H9 (cell line): ENCODE measurements around the gene BMP8A. TPM values are rescaled to one million over a fixed set of nuclear protein-coding genes. Genes with fewer than 3 reads are reported as not detected.

Experiments
- DNase-seq: peaks from one replicate; pipeline ENCODE4 v3.0.0-alpha.2; 2017
- H2AFZ ChIP-seq: one replicate; pipeline ENCODE4 v1.6.1; 2013; ENCODE audit warnings: mild to moderate bottlenecking, low read length, control low read depth, moderate library complexity
- H2AK5ac ChIP-seq: 2 replicates; pipeline ENCODE4 v1.6.1; 2013; ENCODE audit warnings: low read length, control low read depth, mixed read lengths; ENCODE audit not compliant: insufficient read length
- H2BK120ac ChIP-seq: one replicate; pipeline ENCODE4 v1.6.1; 2013; ENCODE audit warnings: low read depth, mild to moderate bottlenecking, low read length, control low read depth, inconsistent platforms; ENCODE audit not compliant: poor library complexity, severe bottlenecking
- H2BK12ac ChIP-seq: 2 replicates; pipeline ENCODE4 v1.6.1; 2013; ENCODE audit warnings: low read length, control low read depth, mixed read lengths, low read depth; ENCODE audit not compliant: insufficient read length
- H2BK15ac ChIP-seq: 2 replicates; pipeline ENCODE4 v1.6.1; 2013; ENCODE audit warnings: low read depth, low read length, control low read depth
- H2BK20ac ChIP-seq: one replicate; pipeline ENCODE4 v1.6.1; 2013; ENCODE audit warnings: low read depth, mild to moderate bottlenecking, low read length, control low read depth, inconsistent platforms; ENCODE audit not compliant: poor library complexity, severe bottlenecking
- H2BK5ac ChIP-seq: 2 replicates; pipeline ENCODE4 v1.6.1; 2013; ENCODE audit warnings: low read length, control low read depth, mixed read lengths; ENCODE audit not compliant: insufficient read length
- H3K14ac ChIP-seq: 2 replicates; pipeline ENCODE4 v1.6.1; 2013; ENCODE audit warnings: low read length, control low read depth; ENCODE audit not compliant: insufficient read depth
- H3K18ac ChIP-seq: 2 replicates; pipeline ENCODE4 v1.6.1; 2013; ENCODE audit warnings: low read depth, mild to moderate bottlenecking, mixed read lengths, low read length, control low read depth; ENCODE audit not compliant: insufficient read length
- H3K23ac ChIP-seq: 2 replicates; pipeline ENCODE4 v1.6.1; 2013; ENCODE audit warnings: low read length, control low read depth, mixed read lengths, low read depth; ENCODE audit not compliant: insufficient read length
- H3K23me2 ChIP-seq: 2 replicates; pipeline ENCODE4 v1.6.1; 2013; ENCODE audit warnings: low read depth, mild to moderate bottlenecking, mixed read lengths, low read length, control low read depth; ENCODE audit not compliant: insufficient read length, poor library complexity, severe bottlenecking
- H3K27ac ChIP-seq: 2 replicates; pipeline ENCODE4 v1.5.1; 2013; ENCODE audit warnings: low read length, control low read depth, mixed read lengths, low read depth; ENCODE audit not compliant: insufficient read length
- H3K27me3 ChIP-seq: 2 replicates; pipeline ENCODE4 v1.6.1; 2013; ENCODE audit warnings: low read length, control low read depth, inconsistent platforms; ENCODE audit not compliant: insufficient read depth
- H3K4ac ChIP-seq: 2 replicates; pipeline ENCODE4 v1.6.1; 2013; ENCODE audit warnings: low read depth, mild to moderate bottlenecking, control low read depth, inconsistent platforms, low read length, moderate library complexity
- H3K4me1 ChIP-seq: 2 replicates; pipeline ENCODE4 v1.6.1; 2013; ENCODE audit warnings: low read length, control low read depth, inconsistent platforms; ENCODE audit not compliant: insufficient read depth
- H3K4me2 ChIP-seq: 2 replicates; pipeline ENCODE4 v1.6.1; 2013; ENCODE audit warnings: low read length, control low read depth, mixed read lengths; ENCODE audit not compliant: insufficient read length, insufficient read depth
- H3K56ac ChIP-seq: 2 replicates; pipeline ENCODE4 v1.6.1; 2013; ENCODE audit warnings: low read depth, mild to moderate bottlenecking, mixed read lengths, low read length, control low read depth; ENCODE audit not compliant: insufficient read length
- H3K79me1 ChIP-seq: 2 replicates; pipeline ENCODE4 v1.6.1; 2013; ENCODE audit warnings: low read depth, mild to moderate bottlenecking, moderate library complexity, low read length, control low read depth, inconsistent platforms; ENCODE audit not compliant: insufficient read depth, poor library complexity, severe bottlenecking
- H3K79me2 ChIP-seq: 2 replicates; pipeline ENCODE4 v1.6.1; 2013; ENCODE audit warnings: low read length, control low read depth, inconsistent platforms; ENCODE audit not compliant: insufficient read depth
- H3K9ac ChIP-seq: 2 replicates; pipeline ENCODE4 v1.6.1; 2013; ENCODE audit warnings: low read length, control low read depth, mixed read lengths; ENCODE audit not compliant: insufficient read length; ENCODE audit errors: extremely low read depth
- H3K9me3 ChIP-seq: one replicate; pipeline ENCODE4 v1.6.1; 2013; ENCODE audit warnings: low read depth, low read length, inconsistent platforms; ENCODE audit not compliant: control insufficient read depth
- H3T11ph ChIP-seq: one replicate; pipeline ENCODE4 v1.6.1; 2013; ENCODE audit warnings: mild to moderate bottlenecking, low read length, control low read depth, inconsistent platforms
- H4K20me1 ChIP-seq: one replicate; pipeline ENCODE4 v1.6.1; 2013; ENCODE audit not compliant: control insufficient read depth, insufficient read length, insufficient read depth
- H4K5ac ChIP-seq: 2 replicates; pipeline ENCODE4 v1.6.1; 2013; ENCODE audit warnings: low read depth, mild to moderate bottlenecking, mixed read lengths, low read length, control low read depth; ENCODE audit not compliant: insufficient read length
- H4K8ac ChIP-seq: replicated peaks from 2 replicates; pipeline ENCODE4 v1.6.1; 2013; ENCODE audit warnings: low read length, control low read depth, mixed read lengths, low read depth; ENCODE audit not compliant: insufficient read length
- H4K91ac ChIP-seq: 2 replicates; pipeline ENCODE4 v1.6.1; 2013; ENCODE audit warnings: low read depth, mild to moderate bottlenecking, moderate library complexity, mixed read lengths, low read length, control low read depth; ENCODE audit not compliant: insufficient read length
- H3K27ac Mint-ChIP-seq, 3 experiments: 2 replicates in 2 of 3; 3 replicates in 1 of 3; pipeline ENCODE4 v1.8.0; 2020 to 2021; ENCODE audit warnings: mixed read lengths in 3 of 3, mild to moderate bottlenecking in 1 of 3, moderate library complexity in 1 of 3
- H3K27me3 Mint-ChIP-seq: 2 replicates; pipeline ENCODE4 v1.8.0; 2021; ENCODE audit warnings: low read depth, mild to moderate bottlenecking, moderate library complexity, mixed read lengths
- H3K36me3 Mint-ChIP-seq, 3 experiments: 2 replicates in 2 of 3; 3 replicates in 1 of 3; pipeline ENCODE4 v1.8.0; 2020 to 2021; ENCODE audit warnings: low read depth in 3 of 3, mixed read lengths in 3 of 3; ENCODE audit not compliant: insufficient read depth in 1 of 3
- H3K4me1 Mint-ChIP-seq, 2 experiments: 2 replicates each; pipeline ENCODE4 v1.8.0; 2020; ENCODE audit warnings: mixed read lengths in 2 of 2
- H3K4me3 Mint-ChIP-seq, 2 experiments: 2 replicates in 1 of 2; 3 replicates in 1 of 2; pipeline ENCODE4 v1.8.0; 2020 to 2021; ENCODE audit warnings: mild to moderate bottlenecking in 2 of 2, mixed read lengths in 2 of 2, moderate library complexity in 1 of 2
- H3K9me3 Mint-ChIP-seq, 2 experiments: 2 replicates in 1 of 2; 3 replicates in 1 of 2; pipeline ENCODE4 v1.8.0; 2020; ENCODE audit warnings: mild to moderate bottlenecking in 2 of 2, mixed read lengths in 2 of 2, moderate library complexity in 1 of 2
- WGBS: extraction: QIAGEN DNeasy Blood & Tissue Kit; methylation state at CpG from one replicate; pipeline ENCODE4 v1.1.7; 2013; ENCODE audit warnings: missing lambda C conversion rate, low lambda C conversion rate, mixed read lengths; ENCODE audit not compliant: insufficient read length; ENCODE audit errors: extremely low coverage; 5-methylcytosine and 5-hydroxymethylcytosine counted together
- total RNA-seq: library from RNA; stranded (reverse); gene quantifications from 2 replicates; pipeline ENCODE4 v1.2.1, GENCODE V29; 2021
- TF ChIP-seq, protein P1 (sequence below): fragments of 200-600 bp; sonication (generic); conservative IDR thresholded peaks from 3 replicates; pipeline ENCODE4 v1.8.0; 2021; ENCODE audit warnings: antibody characterized with exemption, mild to moderate bottlenecking

The BMP8A gene
- total RNA-seq, 1 experiment from 2014 or later = 0.52 TPM

DNA sequence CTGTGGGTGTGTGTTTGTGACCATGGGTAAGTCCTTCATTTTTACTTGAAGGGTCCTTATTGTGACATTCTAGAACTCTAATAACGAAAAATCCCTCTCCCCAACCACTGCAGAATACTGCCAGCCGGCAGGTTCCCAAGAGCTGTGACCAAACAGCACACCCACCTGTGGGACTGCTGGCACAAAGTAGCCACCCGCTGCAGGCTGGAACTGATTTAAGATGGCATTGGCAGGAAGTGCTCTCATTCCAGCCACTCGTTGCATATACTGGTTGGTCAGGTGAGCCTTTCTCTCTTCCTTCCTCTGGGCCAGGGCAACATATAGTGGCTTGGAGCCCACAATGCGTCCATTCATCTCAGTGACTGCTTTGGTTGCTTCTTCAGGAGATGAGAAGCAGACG, 73.5 kb downstream of the BMP8A start:
- H4K91ac ChIP-seq = no peak overlapping the region
- no peaks in the 10 kb centered on the region for H3K9me3 ChIP-seq
- H3K23me2 ChIP-seq = no peaks in the 10 kb centered on the region
- no peak overlapping the region for H4K5ac ChIP-seq
- no peak for DNase-seq
- Mint-ChIP-seq H3K27ac (no peak overlapping the region), H3K9me3 (no peaks in the 10 kb centered on the region), H3K27me3 (no peaks in the 10 kb centered on the region; the same call in 1 of the 2 replicates), H3K4me3 (no peak overlapping the region; a peak in 1 of 5 replicates), H3K4me1 (no peaks in the 10 kb centered on the region), H3K36me3 (peaks cover 81 to 100% (median 100%) of the 10 kb centered on the region in 3 experiments)
- no peak overlapping the region for H3K56ac ChIP-seq
- H3K79me2 ChIP-seq = 0 out of 2 replicates have a peak, but pooled peaks cover 3% of the 10 kb centered on the region
- H3K27me3 ChIP-seq = no peaks in the 10 kb centered on the region
- H2BK120ac ChIP-seq = no peak overlapping the region
- H2AFZ ChIP-seq = no peak overlapping the region
- no peak overlapping the region for H3K18ac ChIP-seq
- no peaks in the 10 kb centered on the region for H3K4me1 ChIP-seq
- H2BK12ac ChIP-seq = no peak overlapping the region
- no peak overlapping the region for H4K8ac ChIP-seq
- H2BK15ac ChIP-seq = no peak overlapping the region
- no peak overlapping the region for H3K23ac ChIP-seq
- no peak overlapping the region for H3K9ac ChIP-seq
- H3K27ac ChIP-seq = no peak overlapping the region
- no peak overlapping the region for H3K4ac ChIP-seq
- H4K20me1 ChIP-seq = peaks cover 4% of the 10 kb centered on the region
- H2BK5ac ChIP-seq = no peak overlapping the region
- no peak overlapping the region for H2AK5ac ChIP-seq
- no peak overlapping the region for H3K4me2 ChIP-seq
- TF ChIP-seq, protein P1, sequence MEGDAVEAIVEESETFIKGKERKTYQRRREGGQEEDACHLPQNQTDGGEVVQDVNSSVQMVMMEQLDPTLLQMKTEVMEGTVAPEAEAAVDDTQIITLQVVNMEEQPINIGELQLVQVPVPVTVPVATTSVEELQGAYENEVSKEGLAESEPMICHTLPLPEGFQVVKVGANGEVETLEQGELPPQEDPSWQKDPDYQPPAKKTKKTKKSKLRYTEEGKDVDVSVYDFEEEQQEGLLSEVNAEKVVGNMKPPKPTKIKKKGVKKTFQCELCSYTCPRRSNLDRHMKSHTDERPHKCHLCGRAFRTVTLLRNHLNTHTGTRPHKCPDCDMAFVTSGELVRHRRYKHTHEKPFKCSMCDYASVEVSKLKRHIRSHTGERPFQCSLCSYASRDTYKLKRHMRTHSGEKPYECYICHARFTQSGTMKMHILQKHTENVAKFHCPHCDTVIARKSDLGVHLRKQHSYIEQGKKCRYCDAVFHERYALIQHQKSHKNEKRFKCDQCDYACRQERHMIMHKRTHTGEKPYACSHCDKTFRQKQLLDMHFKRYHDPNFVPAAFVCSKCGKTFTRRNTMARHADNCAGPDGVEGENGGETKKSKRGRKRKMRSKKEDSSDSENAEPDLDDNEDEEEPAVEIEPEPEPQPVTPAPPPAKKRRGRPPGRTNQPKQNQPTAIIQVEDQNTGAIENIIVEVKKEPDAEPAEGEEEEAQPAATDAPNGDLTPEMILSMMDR = no peak
- H2BK20ac ChIP-seq = no peak overlapping the region
- no peak overlapping the region for H3K14ac ChIP-seq
- no CpG with 5 or more reads among the region's 6 CpGs for WGBS
- H3K79me1 ChIP-seq = no peaks in the 10 kb centered on the region
- H3T11ph ChIP-seq = no peak overlapping the region
